ENCODE data around the gene KNDC1. TPM values are rescaled to one million over a fixed set of nuclear protein-coding genes. Genes with fewer than 3 reads are reported as not detected.

The KNDC1 gene
- total RNA-seq, 2 donors from 2014 or later, result 0.59 to 1.8 TPM

- no peaks in the 10 kb centered on the region for H3K36me3 ChIP-seq
Measured at GRCh38 chr10:133180965-133181639, 21.1 kb downstream of the KNDC1 start.

DNA sequence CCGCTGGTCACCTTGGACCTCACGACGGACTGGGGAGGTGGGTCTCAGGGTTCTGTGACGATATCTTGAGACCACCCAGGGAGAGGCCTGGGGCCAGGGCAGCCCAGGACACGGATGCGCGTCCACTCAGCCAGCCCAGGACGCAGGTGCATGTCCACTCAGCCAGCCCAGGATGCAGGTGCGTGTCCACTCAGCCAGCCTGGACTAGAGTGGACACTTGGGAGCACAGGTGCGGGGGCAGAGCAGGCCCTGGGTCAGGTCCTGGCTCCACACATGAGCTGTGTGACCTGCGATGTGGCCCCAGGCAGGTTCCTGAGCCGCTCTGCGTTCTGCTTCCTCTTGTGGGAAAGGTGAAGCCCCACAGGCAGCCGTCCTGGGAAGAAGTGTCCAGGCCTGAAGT, 22.2 kb downstream of the KNDC1 start:
- Histone ChIP-seq H3K27ac (no peak overlapping the region), H3K4me3 (no peak overlapping the region), H3K4me1 (no peaks in the 10 kb centered on the region), H3K36me3 (no peaks in the 10 kb centered on the region), H3K9me3 (no peaks in the 10 kb centered on the region), H3K27me3 (no peaks in the 10 kb centered on the region)
- no peak for DNase-seq (ENCODE audit: low spot score)
- no peak for TF ChIP-seq CTCF (IDR thresholded peaks at IDR 0.05)

More at GRCh38 chr10:133180965-133181639, 21.1 kb downstream of the KNDC1 start:
- DNase-seq (ENCODE audit: low spot score), result no peak
- no peak for TF ChIP-seq CTCF (IDR thresholded peaks at IDR 0.05)
- H3K4me3 ChIP-seq, result no peak overlapping the region
- H3K27ac ChIP-seq, result no peak overlapping the region
- no peaks in the 10 kb centered on the region for H3K4me1 ChIP-seq
- no peaks in the 10 kb centered on the region for H3K9me3 ChIP-seq
- H3K27me3 ChIP-seq, result no peaks in the 10 kb centered on the region

DNA sequence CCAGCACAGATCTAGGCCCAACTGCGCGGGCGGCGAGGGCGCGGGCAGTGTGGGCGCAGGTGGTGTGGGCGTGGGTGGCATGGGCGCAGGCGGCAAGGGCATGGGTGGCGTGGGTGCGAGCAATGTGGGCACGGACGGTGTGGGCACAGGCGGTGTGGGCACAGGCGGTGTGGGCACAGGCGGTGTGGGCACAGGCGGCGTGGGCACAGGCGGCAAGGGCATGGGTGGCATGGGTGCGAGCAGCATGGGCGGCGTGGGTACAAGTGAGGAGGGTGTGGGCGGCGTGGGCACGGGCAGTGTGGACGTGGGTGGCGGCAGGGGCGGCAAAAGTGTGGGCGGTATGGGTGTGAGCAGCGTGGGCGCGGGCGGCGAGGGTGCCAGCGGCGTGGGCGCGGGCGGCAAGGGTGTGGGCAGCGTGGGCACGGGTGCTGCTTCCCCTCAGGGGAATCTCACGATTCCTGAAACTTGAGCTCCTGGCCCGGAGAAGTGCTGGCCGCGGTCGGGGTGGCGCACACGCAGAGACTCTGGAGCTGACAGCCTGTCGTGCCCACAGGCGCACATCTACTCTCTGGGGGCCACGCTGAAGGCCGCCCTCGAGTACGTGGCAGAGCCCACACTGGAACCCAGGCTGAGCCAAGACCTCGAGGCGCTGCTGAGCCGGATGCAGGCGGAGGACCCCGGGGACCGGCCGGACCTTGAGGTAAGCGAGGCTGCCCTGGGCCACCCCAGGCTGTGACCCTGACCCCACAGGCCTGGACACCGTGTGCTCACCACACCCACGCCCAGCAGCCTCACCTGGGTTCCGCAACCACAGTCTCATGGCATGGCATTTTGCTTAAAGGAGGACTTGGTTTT, 23.0 kb downstream of the KNDC1 start:
- Histone ChIP-seq H3K4me1 (no peaks in the 10 kb centered on the region), H3K4me3 (no peak overlapping the region), H3K36me3 (no peaks in the 10 kb centered on the region), H3K9me3 (no peaks in the 10 kb centered on the region), H3K27ac (no peak overlapping the region), H3K27me3 (no peaks in the 10 kb centered on the region)
- no peak for TF ChIP-seq CTCF (IDR thresholded peaks at IDR 0.05)
- DNase-seq (ENCODE audit: low spot score), result no peak

DNA sequence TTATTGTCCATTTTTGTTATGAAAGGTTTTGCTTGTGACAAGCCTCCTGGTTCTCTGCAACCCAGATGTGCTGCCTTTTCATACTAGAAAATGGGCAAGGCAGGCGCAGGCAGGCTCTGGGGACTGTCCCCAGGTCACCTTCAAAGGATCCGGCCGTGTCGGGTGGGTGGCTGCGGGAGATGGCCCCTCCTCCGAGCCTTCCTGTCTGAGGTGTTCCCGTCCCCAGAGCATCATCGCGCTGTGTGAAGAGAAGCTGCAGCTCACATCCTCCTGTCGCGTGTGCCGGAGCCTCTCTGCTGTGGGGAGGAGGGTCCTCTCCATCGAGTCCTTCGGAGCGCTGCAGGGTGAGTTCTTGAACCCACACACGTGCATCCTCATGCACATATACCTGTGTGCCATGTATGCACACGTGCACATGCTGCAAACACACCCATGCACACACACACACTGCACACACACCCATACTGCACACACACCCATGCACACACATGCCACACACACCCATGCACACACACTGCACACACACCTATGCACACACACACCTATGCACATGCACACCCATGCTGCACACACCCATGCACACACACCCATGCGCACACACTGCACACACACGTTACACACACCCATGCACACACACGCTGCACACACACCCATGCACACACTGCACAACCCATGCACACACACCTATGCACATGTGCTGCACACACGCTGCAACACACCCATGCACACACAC, 23.8 kb downstream of the KNDC1 start:
- Histone ChIP-seq H3K27ac (no peak overlapping the region), H3K36me3 (no peaks in the 10 kb centered on the region), H3K4me3 (no peak overlapping the region), H3K27me3 (no peaks in the 10 kb centered on the region), H3K9me3 (no peaks in the 10 kb centered on the region), H3K4me1 (no peaks in the 10 kb centered on the region)
- no peak for TF ChIP-seq CTCF (IDR thresholded peaks at IDR 0.05)
- DNase-seq (ENCODE audit: low spot score), result no peak

GRCh38 chr10:133184591-133185244, 24.7 kb downstream of the KNDC1 start:
- Histone ChIP-seq H3K27me3 (no peaks in the 10 kb centered on the region), H3K9me3 (no peaks in the 10 kb centered on the region), H3K4me3 (no peak overlapping the region), H3K4me1 (no peaks in the 10 kb centered on the region), H3K27ac (no peak overlapping the region), H3K36me3 (no peaks in the 10 kb centered on the region)
- DNase-seq (ENCODE audit: low spot score), result no peak
- no peak for TF ChIP-seq CTCF (IDR thresholded peaks at IDR 0.05)
